ENCODE data around the gene ASAP3. TPM values are rescaled to one million over a fixed set of nuclear protein-coding genes. Genes with fewer than 3 reads are reported as not detected.

The ASAP3 gene
- total and polyA plus RNA-seq, 3 donors from 2014 or later, result 34.1 to 48.0 (median 43.1) TPM

DNA sequence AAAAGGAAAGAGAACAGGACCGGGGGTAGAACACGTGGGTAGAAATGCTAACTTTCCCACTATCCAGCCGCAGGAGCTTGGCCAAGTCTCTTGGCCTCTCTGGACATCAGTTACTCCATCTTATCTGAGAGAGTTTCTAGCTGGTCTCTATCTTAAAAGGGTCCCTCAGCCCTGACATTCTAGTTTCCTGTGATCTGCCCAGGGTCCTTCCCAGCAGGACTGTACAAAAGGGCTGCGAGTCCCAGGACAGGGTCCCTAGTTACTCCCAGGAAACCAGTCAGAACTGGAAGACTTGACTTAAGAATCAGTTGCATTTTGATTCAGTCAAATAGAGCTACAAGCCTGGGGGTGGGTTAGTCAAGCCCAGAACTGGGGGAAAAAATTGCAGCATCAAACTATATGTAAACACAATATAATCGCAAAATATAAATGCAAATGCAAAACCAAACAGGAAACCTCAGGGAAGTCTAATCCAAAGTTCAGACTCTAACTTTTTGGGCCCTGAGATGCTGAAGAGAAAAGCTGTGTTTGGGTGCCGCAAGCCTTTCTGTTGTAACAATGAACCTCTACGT, 2.9 kb downstream of the ASAP3 start:
- Histone ChIP-seq H3K27me3 (no peaks in the 10 kb centered on the region), H3K36me3 (ENCODE audit: low read depth, missing control alignments) (no peaks in the 10 kb centered on the region), H3K4me3 (no peak overlapping the region), H3K4me1 (peaks cover 33% of the 10 kb centered on the region), H3K27ac (no peak overlapping the region), H3K9me3 (no peaks in the 10 kb centered on the region)
- TF ChIP-seq, protein P1, sequence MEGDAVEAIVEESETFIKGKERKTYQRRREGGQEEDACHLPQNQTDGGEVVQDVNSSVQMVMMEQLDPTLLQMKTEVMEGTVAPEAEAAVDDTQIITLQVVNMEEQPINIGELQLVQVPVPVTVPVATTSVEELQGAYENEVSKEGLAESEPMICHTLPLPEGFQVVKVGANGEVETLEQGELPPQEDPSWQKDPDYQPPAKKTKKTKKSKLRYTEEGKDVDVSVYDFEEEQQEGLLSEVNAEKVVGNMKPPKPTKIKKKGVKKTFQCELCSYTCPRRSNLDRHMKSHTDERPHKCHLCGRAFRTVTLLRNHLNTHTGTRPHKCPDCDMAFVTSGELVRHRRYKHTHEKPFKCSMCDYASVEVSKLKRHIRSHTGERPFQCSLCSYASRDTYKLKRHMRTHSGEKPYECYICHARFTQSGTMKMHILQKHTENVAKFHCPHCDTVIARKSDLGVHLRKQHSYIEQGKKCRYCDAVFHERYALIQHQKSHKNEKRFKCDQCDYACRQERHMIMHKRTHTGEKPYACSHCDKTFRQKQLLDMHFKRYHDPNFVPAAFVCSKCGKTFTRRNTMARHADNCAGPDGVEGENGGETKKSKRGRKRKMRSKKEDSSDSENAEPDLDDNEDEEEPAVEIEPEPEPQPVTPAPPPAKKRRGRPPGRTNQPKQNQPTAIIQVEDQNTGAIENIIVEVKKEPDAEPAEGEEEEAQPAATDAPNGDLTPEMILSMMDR (IDR thresholded peaks at IDR 0.05), result no peak
- TF ChIP-seq POLR2A (IDR thresholded peaks at IDR 0.05), result no peak
- no peak for DNase-seq
- intact Hi-C loops (cut with DNase I; ENCODE audit: low total_unique reads), result no loop called here
- WGBS, 2 donors, result 81 to 87% methylated on average over 7 of the region's 7 CpGs

DNA sequence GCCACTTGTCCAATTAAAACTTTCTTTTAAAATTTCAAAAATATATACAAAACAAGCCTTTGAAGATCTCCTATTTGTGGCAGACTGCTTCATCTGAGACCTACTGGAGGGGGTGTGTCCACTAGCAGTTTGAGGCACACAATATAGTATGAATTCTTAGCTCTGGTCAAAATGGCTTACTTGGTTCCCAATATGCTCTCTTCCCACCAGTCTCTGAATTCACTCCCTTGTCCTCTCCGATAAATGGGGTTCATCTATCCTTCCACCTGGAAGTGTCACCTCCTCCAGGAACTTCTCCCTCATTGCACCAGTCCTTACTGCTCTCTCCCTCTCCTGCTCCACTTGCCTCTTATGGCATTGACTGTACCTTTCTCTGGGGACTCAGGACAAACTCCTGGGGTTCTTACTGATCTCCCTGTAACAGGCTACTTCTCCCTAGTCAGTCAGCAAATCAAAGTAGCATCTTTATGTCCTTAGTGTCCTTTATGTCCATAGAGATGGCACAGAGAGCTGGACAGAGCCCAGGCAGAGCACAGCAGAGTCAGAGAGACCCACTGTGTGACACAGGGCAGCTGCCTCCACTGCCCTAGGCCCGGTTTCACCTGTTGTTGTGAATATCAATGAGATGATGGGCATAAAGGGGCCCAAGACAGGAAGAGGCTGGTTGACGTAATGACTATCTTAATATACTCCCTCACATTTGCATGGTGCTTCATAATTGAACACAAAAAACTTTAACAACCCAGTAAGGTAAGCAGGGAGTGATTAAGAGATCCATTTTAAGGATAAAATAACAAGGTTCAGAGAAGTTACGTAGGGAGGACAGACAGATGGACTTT, 3.6 kb downstream of the ASAP3 start:
- intact Hi-C loops (cut with DNase I; ENCODE audit: low total_unique reads), result no loop called here
- DNase-seq, result no peak
- Histone ChIP-seq H3K36me3 (ENCODE audit: low read depth, missing control alignments) (no peaks in the 10 kb centered on the region), H3K27ac (no peak overlapping the region), H3K27me3 (no peaks in the 10 kb centered on the region), H3K9me3 (no peaks in the 10 kb centered on the region), H3K4me1 (peaks cover 31% of the 10 kb centered on the region), H3K4me3 (no peak overlapping the region)
- 87 to 98% methylated on average over 4 of the region's 4 CpGs for WGBS, 2 donors
- TF ChIP-seq, protein P1 (IDR thresholded peaks at IDR 0.05), result no peak
- no peak for TF ChIP-seq POLR2A (IDR thresholded peaks at IDR 0.05)

DNA sequence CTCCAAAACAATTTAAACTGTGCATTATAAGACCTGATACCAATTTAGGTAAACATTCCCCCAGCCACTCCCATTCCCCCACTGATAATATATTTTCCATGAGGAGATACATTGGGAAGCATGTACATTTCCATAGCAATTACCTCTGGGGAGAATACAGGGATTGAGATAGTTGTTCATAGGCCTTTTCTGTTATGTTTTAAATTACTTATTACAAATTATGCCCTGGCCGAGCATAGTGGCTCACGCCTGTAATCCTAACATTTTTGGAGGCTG, 4.4 kb downstream of the ASAP3 start:
- DNase-seq, result no peak
- H3K27ac ChIP-seq, result no peak overlapping the region
- H3K4me1 ChIP-seq, result peaks cover 26% of the 10 kb centered on the region
- 85 to 91% methylated on average over 2 of the region's 2 CpGs for WGBS, 2 donors
- intact Hi-C loops (cut with DNase I; ENCODE audit: low total_unique reads), result no loop called here
- no peaks in the 10 kb centered on the region for H3K36me3 ChIP-seq (ENCODE audit: low read depth, missing control alignments)
- no peak overlapping the region for H3K4me3 ChIP-seq
- H3K9me3 ChIP-seq, result no peaks in the 10 kb centered on the region
- TF ChIP-seq POLR2A (IDR thresholded peaks at IDR 0.05), result no peak
- TF ChIP-seq, protein P1 (IDR thresholded peaks at IDR 0.05), result no peak
- no peaks in the 10 kb centered on the region for H3K27me3 ChIP-seq

DNA sequence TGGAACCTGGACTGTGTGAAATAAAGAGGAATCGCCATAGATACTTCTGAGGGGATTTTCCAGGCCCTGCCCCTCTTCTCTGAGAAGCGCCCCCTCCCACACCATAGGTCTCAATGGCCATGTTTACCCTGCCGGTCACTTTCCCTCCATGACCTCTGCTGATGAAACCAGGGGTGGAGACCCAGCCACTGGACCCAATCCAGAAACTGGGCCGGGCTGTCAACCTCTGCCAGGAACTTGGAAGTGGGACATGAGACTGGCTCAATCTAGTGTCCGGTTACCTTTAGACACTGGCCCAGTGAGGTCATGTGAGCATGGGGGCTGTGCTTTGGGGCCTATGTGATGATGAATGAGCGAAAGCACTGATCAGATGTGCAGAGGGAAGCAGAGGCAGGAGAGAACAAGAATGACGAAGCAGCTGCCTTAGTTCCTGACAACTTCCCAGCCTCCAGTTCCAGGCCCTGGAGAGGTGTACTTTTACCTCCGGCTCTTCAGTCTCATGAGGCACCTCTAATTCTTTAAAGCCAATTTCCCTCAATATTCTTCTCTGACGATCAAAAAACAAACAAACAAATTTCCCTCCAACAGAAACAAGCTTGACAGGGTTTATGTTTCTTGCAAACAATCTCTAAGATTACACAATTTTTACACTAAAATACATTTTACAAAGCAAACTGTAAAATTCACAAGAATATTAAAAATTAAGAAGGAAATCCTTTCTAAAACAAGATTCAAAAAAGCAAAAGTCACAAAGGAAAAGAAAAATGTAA, 4.9 kb downstream of the ASAP3 start:
- Histone ChIP-seq H3K4me3 (no peak overlapping the region), H3K9me3 (no peaks in the 10 kb centered on the region), H3K4me1 (peaks cover 26% of the 10 kb centered on the region), H3K27me3 (no peaks in the 10 kb centered on the region), H3K36me3 (ENCODE audit: low read depth, missing control alignments) (no peaks in the 10 kb centered on the region), H3K27ac (no peak overlapping the region)
- TF ChIP-seq, protein P1 (IDR thresholded peaks at IDR 0.05), result no peak
- no peak for TF ChIP-seq POLR2A (IDR thresholded peaks at IDR 0.05)
- peak; percentile 24 for DNase-seq
- intact Hi-C loops (cut with DNase I; ENCODE audit: low total_unique reads), result no loop called here
- 55 to 64% methylated on average over 9 of the region's 9 CpGs for WGBS, 2 donors
